Ovary (tissue), 9 donors: ENCODE data around the gene GRIA2. TPM values are rescaled to one million over a fixed set of nuclear protein-coding genes. Genes with fewer than 3 reads are reported as not detected.

Experiments
- DNase-seq, 5 donors: peaks; one replicate each; pipeline ENCODE4 v3.0.0-alpha.2; 2019 to 2020
- H3K27ac ChIP-seq, 2 donors: fragments of 200-600 bp; one replicate each; pipeline versions ENCODE4 v1.5.1 to v1.8.0; 2019 to 2022
- H3K27me3 ChIP-seq: fragments of 200-600 bp; one replicate; pipeline ENCODE4 v1.8.0; 2022
- H3K36me3 ChIP-seq: fragments of 200-600 bp; sonication (generic); one replicate; pipeline ENCODE4 v1.5.1; 2019
- H3K4me1 ChIP-seq: one replicate; pipeline ENCODE4 v1.8.1; 2013; ENCODE audit warnings: mild to moderate bottlenecking, moderate library complexity; ENCODE audit not compliant: insufficient read depth
- H3K4me3 ChIP-seq: fragments of 200-600 bp; sonication (generic); one replicate; pipeline ENCODE4 v1.5.1; 2017
- H3K9me3 ChIP-seq, 2 donors: fragments of 200-600 bp in 1 of 2; sonication (generic) in 1 of 2; one replicate each; pipeline versions ENCODE4 v1.5.1 to v1.8.1; 2013 to 2019; ENCODE audit warnings: mild to moderate bottlenecking in 1 of 2, moderate library complexity in 1 of 2
- EP300 ChIP-seq: sonication (generic); formaldehyde crosslinking; IDR thresholded peaks from one replicate; pipeline ENCODE4 v1.6.1; 2017; ENCODE audit warnings: antibody characterized with exemption
- POLR2A ChIP-seq: fragments of 450-650 bp; IDR thresholded peaks from one replicate; pipeline ENCODE4 v1.6.1; 2017; ENCODE audit warnings: antibody characterized with exemption, mild to moderate bottlenecking, moderate library complexity
- WGBS, 3 donors: extraction: QIAGEN DNeasy Blood & Tissue Kit in 1 of 3; methylation state at CpG; one replicate each; pipeline versions ENCODE4 v1.1.5 to v1.1.7; 2013 to 2017; 5-methylcytosine and 5-hydroxymethylcytosine counted together
- intact Hi-C, 4 donors: fragments of 100-400 bp; cut with DNase I; formaldehyde crosslinking; loops; one replicate each; pipeline versions ENCODE4 v1.11.0 to v1.15.1; 2022 to 2023
- polyA plus RNA-seq, 2 donors: library from polyadenylated mRNA; stranded (reverse); fragments of 200-250 nt in 1 of 2; fragments of 350-450 nt in 1 of 2; fragmentation: Illumina TruSeq in 1 of 2; extraction: RNeasy Lipid Tissue Mini Kit (QIAGEN cat#74804) in 1 of 2; gene quantifications; one replicate each; pipeline ENCODE4 v1.2.3, GENCODE V29; 2013 to 2014
- total RNA-seq, 7 donors: library from RNA; depleted of rRNA in 2 of 7; stranded (reverse); fragments of >200 nt in 2 of 7; fragmentation: NEBNext Ultra II Directional in 3 of 7; extraction: Animal tissue kit (Norgen Biotek cat#: 25700) in 3 of 7; gene quantifications; one replicate each; pipeline versions ENCODE4 v1.1.0 to v1.2.4, GENCODE V29; 2016 to 2023
- TF ChIP-seq, protein P1 (sequence below), 3 donors: fragments of 450-650 bp in 2 of 3; fragments of 200-600 bp in 1 of 3; IDR thresholded peaks; one replicate each; pipeline versions ENCODE4 v1.5.1 to v1.8.0; 2016 to 2022; ENCODE audit warnings: antibody characterized with exemption in 3 of 3, mild to moderate bottlenecking in 1 of 3
- donor health status: DM: no; HTN: no; CAD: no; lungs with moderate emphysema.
- donor health status: DM: no; HTN: no; CAD: no.
- donor health status: Bipolar disorder and iron deficiency.
- donor health status: DM: yes; HTN: yes; CAD: no.
- donor health status: DM: no; HTN: no; CAD: no.
- donor health status: DM: yes; HTN: yes; CAD: no.

The GRIA2 gene
- total and polyA plus RNA-seq, 9 donors = 0.04 to 4.8 (median 1.00) TPM; not detected in 2

DNA sequence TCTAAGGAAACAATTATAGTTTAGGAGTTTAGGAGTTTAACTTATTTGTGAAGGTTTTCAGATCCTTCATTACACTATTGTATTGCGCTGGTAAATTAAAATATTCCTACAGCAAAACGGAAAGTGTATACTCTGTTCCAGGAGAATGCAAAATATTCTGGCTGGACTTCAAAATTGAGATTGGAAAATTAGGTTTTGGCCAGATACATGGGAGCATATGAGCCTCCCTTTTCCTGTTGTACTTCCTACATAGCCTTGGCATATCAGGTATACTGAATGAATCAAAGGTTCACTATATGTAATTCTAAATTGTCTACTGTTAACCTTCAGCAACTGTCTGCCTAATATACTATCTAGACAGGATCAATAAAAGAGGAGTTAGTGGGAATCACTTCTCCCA, 25.2 kb upstream of the GRIA2 start:
- no peak overlapping the region for H3K4me3 ChIP-seq
- no peaks in the 10 kb centered on the region for H3K4me1 ChIP-seq
- no peaks in the 10 kb centered on the region for H3K9me3 ChIP-seq
- H3K27me3 ChIP-seq = no peaks in the 10 kb centered on the region
- no peaks in the 10 kb centered on the region for H3K36me3 ChIP-seq
- 72 to 83% (median 75%) methylated on average over 2 of the region's 2 CpGs for WGBS, 3 donors
- no peak overlapping the region for H3K27ac ChIP-seq
- DNase-seq = no peak
- TF ChIP-seq EP300 (no peak), POLR2A (no peak)
- TF ChIP-seq, protein P1, sequence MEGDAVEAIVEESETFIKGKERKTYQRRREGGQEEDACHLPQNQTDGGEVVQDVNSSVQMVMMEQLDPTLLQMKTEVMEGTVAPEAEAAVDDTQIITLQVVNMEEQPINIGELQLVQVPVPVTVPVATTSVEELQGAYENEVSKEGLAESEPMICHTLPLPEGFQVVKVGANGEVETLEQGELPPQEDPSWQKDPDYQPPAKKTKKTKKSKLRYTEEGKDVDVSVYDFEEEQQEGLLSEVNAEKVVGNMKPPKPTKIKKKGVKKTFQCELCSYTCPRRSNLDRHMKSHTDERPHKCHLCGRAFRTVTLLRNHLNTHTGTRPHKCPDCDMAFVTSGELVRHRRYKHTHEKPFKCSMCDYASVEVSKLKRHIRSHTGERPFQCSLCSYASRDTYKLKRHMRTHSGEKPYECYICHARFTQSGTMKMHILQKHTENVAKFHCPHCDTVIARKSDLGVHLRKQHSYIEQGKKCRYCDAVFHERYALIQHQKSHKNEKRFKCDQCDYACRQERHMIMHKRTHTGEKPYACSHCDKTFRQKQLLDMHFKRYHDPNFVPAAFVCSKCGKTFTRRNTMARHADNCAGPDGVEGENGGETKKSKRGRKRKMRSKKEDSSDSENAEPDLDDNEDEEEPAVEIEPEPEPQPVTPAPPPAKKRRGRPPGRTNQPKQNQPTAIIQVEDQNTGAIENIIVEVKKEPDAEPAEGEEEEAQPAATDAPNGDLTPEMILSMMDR (IDR thresholded peaks at IDR 0.05) = no peak
- intact Hi-C loops = no loop called here

DNA sequence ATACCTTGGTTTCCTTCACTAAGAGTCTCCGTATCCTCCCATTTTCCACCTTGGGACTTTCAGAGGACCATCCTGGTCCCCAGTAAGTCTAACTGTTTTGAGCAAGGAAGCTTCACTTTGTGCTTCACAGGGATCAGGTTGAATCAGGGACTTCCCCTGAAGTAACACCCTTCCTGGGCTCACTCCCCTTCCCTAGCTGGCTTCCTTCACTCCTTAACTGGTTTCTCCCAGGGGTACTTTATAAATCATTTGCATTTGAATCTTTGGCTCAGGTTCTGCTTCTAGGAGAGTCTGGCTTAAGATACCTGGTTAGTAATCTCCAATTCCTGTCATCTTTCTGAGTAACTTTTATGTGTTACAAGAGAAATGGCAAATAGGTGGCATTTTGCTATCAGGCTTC, 24.5 kb upstream of the GRIA2 start:
- no peaks in the 10 kb centered on the region for H3K27me3 ChIP-seq
- no peaks in the 10 kb centered on the region for H3K4me1 ChIP-seq
- no peak overlapping the region for H3K27ac ChIP-seq
- TF ChIP-seq EP300 = no peak
- TF ChIP-seq POLR2A = no peak
- TF ChIP-seq, protein P1 (IDR thresholded peaks at IDR 0.05) = no peak
- H3K36me3 ChIP-seq = no peaks in the 10 kb centered on the region
- DNase-seq = no peak
- no peaks in the 10 kb centered on the region for H3K9me3 ChIP-seq
- no peak overlapping the region for H3K4me3 ChIP-seq
- WGBS, 3 donors = 93 to 96% (median 94%) methylated on average over 1 of the region's 1 CpG
- intact Hi-C loops = no loop called here

DNA sequence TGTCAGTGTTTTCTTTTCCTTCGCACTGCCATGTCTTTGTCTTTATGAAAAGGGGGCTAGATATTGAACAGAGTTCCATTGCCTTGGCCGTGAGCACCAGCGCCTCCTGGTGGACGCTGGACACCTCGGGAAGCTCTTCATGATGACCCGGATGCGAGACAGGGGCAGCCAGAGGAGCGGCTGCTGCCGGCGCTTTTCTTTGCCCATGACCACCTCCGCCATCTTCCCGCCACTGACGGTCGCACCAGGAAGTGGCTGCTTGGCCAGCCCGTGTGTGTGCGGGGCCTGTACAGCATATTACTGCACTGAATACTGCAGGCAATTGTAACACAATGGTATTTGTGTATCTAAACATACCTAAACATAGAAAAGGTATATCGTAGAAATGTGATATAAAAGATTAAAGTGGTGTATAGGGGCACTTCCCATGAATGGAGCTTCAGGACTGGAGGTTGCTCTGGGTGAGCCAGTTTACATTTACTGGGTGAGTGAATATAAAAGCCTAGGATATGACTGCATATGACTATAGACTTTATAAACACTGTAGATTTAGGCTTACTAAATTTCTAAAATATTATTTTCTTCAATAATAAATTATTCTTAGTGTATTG, 15.8 kb upstream of the GRIA2 start:
- no peak overlapping the region for H3K4me3 ChIP-seq
- intact Hi-C loops = no loop called here
- no peaks in the 10 kb centered on the region for H3K36me3 ChIP-seq
- TF ChIP-seq, protein P1 (IDR thresholded peaks at IDR 0.05) = no peak
- TF ChIP-seq POLR2A (no peak), EP300 (no peak)
- no peaks in the 10 kb centered on the region for H3K4me1 ChIP-seq
- H3K27me3 ChIP-seq = no peaks in the 10 kb centered on the region
- no peak overlapping the region for H3K27ac ChIP-seq
- WGBS, 3 donors = 77 to 80% (median 78%) methylated on average over 17 of the region's 17 CpGs
- no peaks in the 10 kb centered on the region for H3K9me3 ChIP-seq
- DNase-seq = no peak

DNA sequence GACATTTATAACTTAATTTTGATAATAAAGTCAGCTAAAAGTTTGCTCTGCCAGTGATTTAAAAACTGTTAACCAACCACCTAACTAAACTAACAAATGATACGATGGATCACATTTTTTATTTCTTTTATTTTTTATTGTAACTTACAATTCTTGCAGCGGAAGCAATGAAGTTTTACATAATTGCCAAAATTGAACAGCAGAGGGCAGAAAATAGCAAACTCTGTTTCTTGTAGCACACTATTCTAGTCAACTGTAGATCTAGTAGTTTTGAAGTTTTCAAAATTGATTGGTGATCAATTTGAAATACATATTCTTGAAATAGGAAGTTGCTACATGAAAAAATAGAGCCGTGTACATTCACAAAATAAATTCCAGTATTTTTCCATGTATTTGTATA, 2.8 kb upstream of the GRIA2 start:
- TF ChIP-seq, protein P1 (IDR thresholded peaks at IDR 0.05) = no peak
- TF ChIP-seq EP300 = no peak
- TF ChIP-seq POLR2A = no peak
- no peak for DNase-seq
- Histone ChIP-seq H3K4me3 (no peak overlapping the region), H3K27me3 (no peaks in the 10 kb centered on the region), H3K27ac (no peak overlapping the region), H3K36me3 (no peaks in the 10 kb centered on the region), H3K4me1 (peaks cover 1% of the 10 kb centered on the region), H3K9me3 (peaks cover 0 to 7% of the 10 kb centered on the region in 2 donors)
- intact Hi-C loops = no loop called here
- WGBS, 3 donors = 19 to 32% (median 27%) methylated on average over 3 of the region's 3 CpGs
